ENCODE results near the gene OSGIN1.

- TF ChIP-seq CTCF (IDR thresholded peaks at IDR 0.05; ENCODE audit: low read depth, low read length) (no peak), MAX (IDR thresholded peaks at IDR 0.05; ENCODE audit: low read depth, low read length) (peak; percentile 89), POLR2A (IDR thresholded peaks at IDR 0.05; ENCODE audit: extremely low read depth, insufficient read length) (peak; percentile 21), MYC (IDR thresholded peaks at IDR 0.05; ENCODE audit: low read depth, low read length) (peak; percentile 91)
Observed at GRCh38 chr16:83952940-83953795, at the start of gene OSGIN1.
